GM19372 (cell line): ENCODE data around the gene FAAP100.

Experiments
- ATAC-seq: cut with Tn5 transposase; IDR thresholded peaks from one replicate; pipeline ENCODE4 v1.9.1; 2021; ENCODE audit warnings: mild to moderate bottlenecking, low read depth, moderate library complexity; ENCODE audit not compliant: unreplicated experiment

FAAP100 gene

DNA sequence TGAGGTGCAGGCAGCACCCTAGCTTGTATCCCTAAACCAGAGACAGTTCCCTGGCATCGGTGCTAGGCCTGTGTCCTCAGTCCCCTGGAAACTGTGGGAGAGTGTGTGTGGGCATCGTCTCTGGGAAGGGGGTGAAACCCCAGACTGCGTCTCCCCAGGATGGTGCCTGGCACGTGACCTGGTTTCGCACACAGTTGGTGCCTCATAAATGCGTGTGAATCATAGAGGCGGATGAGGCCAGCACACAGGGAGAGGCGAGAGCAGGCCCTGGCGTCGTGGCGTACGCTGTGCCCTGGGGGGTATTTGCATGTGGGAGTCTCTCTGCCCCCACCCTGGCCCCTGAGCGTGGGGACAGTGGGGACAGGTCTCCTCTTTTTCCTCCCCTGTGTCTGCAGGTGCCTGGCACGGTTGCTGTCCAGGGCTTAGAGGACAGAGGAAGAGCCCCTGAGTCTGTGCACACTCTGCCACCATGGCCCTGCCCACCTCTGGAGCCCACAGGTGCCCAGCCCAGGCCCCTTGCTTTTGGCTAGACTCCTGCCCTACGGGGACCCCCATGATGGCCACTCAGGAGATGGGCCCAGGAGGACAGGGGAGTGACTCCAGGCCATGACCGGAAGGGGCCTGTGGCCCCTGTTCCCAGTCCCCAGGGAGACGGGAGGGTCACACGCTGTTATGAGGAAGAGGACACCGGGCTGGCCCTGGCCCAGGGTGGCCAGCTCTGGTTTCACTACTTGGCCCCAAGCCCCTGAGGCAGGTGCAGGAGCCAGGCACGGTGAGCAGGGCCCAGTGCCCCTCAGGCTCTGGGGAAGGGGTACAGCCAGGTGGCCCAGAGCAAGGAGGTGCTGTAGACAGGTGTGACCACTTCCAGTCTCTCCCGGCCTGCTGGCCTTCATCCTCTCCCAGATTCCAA lies 25.2 kb downstream of the FAAP100 start:
- ATAC-seq: no peak

DNA sequence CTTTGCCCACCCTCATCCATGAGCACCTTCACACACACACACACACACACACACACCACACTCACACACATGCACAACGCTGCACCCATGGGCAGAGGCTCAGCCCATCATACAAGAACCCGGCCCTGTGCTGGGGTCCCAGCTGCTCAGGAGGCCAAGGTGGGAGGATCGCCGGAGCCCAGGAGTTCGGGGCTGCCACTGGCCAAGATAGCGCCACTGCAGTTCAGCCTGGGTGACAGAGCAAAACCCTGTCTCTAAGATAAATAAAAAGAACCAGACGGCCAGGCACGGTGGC lies 27.3 kb downstream of the FAAP100 start:
- ATAC-seq: no peak

DNA sequence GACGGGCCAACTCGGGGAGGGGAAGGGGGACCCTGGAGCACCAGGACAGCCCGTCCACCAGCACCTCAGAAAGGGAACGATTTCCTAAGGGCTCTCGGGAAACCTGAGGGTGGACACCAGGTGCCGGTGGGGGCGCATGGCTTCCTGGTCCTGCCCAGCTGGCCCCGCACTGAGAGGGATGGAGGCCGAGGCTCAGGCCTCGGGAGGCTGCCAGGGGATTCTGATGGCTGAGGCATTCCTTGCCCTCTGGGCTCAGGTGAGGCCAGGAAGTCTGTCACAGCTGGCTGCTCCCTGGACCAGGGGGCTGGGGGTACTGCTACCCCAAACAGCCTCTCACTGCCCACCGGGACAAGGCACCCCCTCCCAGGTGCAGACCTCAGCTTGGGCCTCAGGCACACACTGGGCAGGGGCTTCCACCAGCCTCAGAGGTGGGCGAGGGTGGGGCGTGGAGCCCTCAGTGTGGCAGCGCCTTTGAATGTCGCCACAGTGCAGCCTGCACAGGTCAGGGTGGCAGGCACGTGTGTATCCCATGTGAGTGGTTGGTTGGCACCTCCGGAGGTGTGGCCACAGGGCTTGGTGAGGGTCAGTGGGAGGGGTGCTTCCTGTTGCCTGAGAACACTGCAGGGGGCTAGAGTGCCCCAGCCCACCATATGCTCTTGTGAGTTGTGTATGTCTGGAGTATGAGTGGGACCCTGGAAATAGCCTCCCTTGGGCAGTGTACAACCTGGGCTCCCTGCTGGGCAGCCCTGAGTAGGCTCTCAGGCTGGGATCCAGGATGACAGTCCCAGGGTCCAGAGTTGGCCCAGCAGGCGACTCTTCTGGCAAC lies 27.9 kb downstream of the FAAP100 start:
- ATAC-seq: no peak

DNA sequence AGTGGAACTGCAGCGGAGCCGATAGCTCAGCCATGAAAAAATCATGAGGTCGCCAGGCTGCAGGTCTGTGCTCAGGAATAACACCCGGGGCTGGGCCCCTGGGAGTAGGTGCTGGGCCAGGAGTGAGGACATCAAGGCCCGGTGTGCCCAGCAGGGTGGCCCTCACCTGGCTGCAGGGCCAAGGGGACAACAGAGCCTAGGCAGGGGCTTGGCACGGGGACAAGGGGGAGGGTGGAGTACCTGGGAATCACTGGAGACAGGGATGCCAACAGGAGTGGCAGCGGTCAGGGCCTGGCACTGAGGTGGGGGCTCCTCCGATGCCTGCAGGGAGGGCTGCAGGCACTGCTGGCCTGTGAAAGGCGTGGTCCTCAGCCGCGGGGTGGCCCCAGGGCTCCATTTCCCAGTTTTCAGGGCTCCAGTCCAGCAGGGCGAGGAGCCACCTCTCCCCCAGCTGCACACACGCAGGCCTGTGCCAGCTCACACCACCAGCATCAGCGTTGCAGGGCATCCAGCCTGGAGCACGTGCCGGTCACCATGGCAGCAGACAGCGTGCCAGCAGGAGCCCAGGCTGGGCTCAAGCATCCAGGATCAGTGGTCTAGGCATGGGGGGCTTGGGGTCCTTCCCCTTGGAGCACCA lies 28.6 kb downstream of the FAAP100 start:
- ATAC-seq: no peak

DNA sequence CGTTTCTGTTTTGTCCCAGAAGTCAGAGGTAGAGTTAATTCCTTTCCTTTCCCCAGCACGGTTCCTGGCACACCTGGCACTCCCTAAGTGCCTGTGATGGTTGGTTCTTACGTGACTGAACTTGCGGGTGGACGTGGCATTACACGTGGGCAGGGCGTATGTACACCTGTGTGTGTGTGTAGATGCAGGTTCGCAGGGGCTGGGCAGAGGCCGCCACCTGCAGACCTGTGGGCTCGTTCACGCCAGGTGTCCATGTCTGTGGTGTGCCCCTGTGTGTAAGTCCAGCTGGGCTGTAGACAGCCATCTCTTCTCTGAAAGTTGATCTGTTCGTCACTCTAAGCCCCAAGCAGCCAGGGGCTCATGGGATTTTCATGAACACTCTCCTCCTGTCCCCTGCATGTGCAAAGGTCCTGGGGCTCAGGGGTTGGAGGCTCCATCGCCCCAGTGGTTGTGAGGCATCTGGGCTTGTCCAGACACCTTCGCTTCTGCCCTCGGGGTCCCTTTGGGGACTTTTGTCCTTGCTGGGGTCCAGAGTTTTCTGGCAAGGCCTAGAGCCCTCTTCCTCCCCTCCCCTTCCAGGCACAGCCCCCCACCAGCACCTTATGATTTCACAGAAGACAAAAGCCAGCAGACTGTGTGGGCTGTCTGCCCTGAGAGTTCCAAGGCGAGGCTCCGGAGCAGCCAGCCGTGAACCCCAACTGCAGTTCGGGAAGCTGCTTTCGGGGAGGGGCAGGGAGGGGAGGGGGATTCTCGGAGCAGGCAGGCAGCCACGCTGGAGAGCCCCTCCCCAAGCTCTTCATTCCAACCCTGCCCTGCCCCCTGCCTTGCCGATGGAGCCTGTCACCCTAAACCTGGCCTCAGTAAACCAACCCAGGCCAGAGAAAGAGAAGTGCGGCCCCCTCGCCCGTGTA lies 29.4 kb downstream of the FAAP100 start:
- ATAC-seq: no peak

DNA sequence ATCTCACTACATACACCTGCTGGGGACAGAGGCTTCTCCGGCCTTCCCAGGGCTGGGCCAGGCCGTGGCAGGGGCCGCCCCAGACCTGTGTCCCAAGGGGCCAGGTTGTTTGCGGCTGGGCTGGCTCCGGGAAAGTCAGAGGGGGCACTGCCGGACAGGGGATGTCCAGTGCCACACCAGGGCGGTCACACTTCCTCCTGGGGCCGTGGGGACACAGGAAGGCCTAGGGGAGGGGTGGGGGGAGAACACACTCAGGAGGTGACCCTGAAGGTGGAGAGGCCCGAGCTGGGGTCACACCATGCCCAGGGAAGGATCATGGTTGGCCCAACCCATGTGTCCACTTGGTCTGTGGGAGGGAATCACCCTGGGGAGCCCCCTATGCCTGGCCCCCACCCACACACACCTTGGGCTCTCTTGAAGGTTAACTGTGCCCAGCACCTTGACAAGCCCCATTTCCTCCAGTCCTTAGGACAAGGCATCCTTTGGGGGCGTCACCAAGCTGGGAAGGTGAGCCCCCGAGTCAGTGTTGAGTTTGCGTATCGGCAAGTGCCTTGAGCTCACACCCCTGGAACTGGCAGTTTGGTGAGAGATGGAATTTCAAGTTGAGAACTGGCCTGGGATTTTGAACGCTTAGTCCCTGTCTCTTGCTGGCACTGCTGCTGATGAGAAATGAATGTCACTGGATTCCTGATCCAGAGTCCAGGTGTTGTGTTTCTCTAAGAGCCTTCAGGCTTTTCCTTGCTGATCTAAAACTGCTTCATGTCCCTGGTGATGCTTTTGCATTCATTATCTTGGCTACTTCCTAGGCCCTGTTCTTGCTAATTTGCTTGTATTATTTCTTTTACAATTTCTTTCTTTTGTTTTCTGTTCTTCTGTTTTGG lies 31.9 kb downstream of the FAAP100 start:
- ATAC-seq: no peak

DNA sequence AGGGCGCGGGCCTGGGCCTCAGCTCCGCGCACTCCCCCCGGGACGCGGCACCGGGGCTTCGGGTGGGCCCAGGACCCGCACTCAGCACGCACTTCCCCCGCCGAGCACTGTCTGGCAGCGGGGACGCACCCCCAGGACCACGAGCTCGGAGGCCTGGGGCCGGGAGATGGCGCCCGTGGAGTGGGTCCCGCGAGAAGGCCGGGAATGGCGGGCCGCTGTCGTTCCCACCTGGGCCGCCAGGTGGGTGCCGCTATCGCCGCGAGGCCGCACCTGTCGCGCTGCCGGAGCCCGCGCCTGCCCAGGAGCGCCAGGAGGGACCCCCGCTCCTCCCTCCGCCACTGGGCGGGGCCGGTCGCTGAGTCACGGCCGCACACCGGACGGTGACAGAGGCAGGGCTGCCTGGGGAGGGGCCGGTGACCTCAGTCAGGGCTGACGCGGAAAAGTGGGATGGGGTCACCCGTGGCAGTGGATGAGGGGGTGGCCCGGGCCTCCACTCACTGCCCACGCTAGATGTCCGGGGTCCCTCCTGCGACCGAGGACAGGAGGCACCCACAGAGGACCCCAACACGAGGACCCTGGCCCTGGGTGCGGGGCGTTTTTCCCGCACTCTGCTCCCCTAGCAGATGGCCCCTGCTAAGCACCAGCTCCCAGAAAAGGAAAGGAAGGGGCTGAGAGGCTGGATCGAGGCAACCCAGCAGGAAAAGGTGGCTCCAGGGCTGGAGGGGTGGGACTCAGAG lies 32.7 kb downstream of the FAAP100 start:
- no peak for ATAC-seq

DNA sequence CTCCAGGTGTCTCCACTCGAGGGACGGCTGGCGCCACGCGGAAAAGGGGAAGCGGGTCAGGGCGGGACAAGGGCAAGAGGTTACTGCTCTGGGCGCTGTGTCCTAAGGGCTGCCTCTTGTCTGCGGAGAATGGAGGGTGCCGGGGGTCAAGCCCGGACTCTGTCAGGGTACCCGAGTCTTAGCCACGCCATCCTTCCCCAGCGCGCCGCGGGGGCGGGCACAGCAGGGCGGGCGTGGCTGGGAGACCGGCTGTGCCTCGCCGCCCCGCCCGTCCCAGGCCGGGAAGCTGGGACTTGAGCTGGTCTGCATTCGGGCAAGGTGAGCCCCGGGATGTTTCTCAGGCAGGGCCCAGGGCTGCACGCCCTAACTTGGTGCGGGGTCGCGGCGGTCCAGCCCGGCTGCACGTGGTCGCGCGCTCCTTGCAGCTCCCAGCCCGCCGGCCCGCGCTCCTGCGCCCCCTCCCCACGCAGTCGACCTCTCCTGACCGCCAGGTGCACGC lies 33.3 kb downstream of the FAAP100 start:
- ATAC-seq: no peak

DNA sequence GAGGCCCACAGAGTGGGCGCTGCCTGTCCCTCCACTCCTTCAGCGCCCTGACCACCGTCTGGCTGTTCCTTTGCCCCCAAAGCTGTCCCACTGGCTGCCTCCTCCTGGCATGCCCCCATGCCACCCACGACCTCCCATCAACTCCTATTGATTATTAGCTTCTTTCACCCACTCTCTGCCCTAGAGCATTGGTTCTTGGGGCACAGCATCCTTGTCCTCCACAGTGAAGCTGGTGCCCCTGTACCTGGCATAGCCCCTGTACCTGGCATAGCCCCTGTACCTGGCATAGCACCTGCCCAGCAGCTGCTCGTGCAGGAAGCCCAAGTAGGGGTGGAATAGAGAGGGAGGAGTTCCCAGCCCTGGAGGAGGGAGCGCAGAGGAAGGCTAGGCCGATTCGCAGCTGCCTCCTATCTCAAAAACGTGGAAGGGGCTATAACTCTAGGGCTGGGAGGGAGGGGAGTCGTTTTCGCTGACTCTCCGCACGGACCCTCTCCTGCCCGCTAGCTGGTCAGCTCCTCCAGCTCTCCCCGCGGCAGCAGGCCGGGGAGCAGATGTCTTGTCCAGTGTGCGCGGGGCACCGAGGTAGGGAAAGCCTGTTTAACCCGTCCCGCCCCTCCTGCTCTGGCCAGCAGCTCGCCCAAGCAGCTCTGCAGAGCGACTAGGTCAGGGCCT lies 33.9 kb downstream of the FAAP100 start:
- no peak for ATAC-seq

DNA sequence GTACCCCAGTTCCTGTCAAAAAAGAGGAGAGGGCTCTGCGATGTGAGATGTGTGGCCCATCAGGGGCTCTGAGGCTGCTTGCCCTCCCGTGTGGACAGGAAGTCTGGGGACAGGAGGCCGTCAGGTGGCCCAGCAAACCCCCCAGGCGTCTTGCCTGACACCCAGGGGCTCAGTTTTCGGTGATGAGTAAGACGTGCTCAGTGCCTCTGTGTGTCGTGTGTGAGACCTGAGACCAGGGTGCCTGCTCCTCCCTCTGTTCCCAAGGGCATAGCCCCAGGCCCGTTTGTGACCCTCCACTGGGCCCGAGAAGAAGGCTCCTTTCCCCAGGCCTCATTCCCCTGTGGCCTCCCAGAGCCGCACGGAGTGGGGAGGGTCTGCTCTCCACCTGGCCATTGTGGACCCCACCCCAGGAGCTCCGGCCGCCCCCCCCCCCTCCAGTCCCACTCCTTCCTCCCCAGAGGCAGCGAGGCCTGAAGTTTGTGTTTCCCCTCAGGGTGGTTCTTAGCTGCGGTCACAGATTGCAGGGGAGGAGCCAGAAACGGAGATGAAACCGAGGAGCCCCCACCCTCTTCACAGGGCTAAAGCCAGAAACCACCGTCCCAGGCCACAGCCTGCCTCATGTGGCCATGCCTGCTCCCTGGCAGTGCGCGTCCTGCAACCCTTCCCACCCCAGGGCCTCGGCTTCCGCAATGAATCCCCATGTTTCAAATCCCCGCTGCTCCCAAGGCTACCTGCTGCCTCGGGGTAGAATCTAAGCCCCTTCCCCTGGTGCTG lies 34.6 kb downstream of the FAAP100 start:
- ATAC-seq: no peak

DNA sequence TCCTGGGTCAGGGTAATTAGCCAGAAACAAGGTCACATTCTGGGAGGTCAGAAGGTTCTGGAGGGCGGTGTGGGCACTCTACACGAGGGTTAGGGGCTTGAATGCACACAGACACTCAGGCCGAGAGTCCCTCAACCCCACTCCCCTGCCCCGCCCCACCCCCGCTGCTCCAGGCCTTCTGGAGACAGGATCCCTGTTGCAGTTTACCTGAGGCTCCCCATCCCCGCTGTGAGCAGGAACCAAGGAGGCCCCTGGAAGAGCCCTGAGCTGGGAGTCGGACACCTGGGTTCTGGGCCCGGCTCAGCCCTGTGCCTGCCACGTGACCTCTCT lies 35.2 kb downstream of the FAAP100 start:
- ATAC-seq: no peak

DNA sequence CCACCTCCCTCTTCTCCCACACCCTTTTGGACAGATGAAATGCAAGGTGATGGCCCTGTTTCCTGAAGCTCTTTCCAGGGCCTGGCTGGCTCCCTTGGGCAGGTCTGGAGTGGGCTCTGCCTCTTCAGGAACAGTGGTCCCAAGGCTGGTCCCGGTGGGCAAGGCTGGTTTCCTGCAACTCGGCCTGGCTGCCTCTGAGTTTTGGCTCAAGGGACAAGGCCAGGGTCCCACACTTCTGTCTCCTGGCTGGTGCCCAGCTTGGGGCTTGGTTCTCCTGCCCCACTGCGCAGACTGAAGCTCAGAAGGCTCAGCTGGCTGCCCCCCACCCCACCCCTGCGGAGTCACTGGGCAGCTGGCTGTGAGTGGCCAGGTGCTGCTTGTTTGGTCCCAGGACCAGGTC lies 35.7 kb downstream of the FAAP100 start:
- ATAC-seq: no peak

DNA sequence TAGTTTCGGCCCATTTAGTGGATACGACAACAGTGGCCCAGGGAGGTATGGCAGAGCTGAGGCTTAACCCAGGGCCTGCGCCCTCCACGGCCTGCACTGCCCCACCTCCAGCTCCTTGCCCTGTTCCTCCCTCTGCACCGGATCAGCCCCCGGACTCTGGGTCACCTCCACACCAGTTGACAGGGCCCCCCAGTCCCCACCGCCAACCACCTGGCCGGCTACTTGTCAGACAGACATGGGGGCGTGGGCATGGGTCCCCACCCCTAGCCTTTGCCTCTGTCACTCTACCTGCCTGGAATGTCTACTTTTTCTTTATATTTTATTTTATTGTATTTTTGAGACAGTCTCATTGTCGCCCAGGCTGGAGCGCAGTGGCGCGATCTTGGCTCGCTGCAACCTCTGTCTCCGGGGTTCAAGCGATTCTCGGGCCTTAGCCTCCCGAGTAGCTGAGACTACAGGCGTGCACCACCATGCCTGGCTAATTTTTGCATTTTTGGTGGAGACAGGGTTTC lies 36.6 kb downstream of the FAAP100 start:
- no peak for ATAC-seq

DNA sequence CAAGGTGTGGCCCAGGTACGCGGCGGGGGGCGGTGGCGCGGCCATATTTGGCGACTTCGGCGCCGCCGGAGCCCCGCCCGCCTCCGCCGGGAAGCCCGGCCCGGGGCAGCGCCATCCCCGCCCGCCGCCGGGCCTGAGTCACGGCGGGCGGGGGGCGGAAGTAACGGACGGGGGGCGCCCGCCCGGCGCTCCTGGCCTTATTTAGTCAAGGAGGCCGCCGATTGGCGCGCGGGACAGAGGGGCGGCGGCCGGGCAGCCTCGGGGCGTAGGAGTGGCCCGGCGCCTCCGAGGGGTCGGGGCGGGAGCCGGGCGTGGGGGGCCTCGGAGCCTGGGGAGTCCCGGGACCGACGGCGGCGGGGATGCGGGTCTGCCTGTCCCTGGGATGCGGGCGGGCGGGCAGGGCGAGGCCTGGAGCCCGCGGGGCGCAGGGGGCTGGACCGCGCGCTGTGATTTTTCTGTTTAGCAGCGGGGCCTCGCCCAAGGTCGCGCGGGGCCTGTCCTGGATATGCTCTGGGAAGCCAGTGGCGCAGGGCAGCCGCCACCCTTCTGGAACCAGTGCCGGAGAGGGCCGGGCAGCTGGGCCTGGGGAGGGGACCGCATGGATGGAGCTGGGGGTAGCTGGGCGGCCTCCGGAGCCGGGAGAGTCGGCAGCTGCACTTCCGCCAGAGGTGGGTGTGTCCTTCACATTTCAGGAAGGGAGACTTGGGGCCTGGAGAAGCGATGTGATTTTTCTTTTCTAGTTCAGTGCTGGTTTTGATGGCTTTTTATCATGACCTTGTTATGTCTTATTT lies 37.2 kb downstream of the FAAP100 start:
- no peak for ATAC-seq

DNA sequence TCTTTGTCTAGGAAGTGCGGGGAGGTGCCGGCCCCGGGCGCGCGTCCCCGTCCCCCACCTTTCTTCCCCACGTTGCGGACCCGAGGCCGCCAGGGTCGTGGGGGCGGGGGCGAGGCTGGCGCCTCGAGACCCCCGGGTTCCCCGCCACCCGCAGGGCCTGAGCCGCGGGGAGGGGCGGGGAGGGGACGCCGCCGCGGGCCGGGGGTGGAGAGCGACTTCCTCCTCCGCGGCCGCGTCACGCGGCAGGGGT lies 37.7 kb downstream of the FAAP100 start:
- ATAC-seq: no peak

DNA sequence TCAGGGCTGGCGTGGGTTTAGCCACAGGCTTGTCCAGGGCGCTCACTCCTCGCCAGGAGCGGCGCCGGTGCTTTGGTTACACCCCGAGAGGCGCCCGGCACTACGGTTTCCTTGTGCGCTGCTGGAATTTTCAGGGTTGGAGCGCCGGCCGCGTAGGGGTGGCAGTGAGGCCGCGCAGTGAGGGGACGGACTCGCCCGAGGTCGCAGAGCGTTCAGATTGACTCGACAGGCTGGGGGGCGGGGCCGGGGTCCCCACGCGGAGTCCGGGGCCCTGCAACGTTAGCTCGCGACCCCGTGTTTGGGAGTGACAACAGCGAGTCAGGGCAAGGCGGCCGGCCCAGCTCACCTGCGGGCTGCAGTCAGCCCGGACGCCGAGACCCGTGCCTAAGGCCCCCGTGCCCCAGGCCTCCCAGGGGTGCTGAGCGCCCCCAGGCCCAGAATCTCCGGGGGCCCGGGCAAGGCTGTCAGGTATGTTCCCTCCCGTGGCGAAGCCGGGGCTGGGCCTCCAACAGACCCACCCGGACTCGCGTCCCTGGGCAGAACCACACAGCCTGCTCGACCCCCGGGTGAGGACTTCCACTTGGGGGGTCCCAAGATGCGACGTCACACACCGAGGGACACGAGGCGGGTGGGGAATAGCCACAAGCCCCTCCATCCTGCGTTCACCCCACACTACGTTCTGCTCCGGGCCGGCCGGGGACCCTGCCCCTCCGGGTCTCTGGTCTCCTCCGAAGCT lies 38.2 kb downstream of the FAAP100 start:
- ATAC-seq: no peak
